HEK293 (cell line): ENCODE measurements around the gene IL6.

Source experiments
- CTCF ChIA-PET: fragments of 350-600 bp; formaldehyde crosslinking; extraction: SDS; loops from one replicate; lab custom pipeline; 2021; ENCODE audit warnings: antibody characterized with exemption; lab: Yijun Ruan, JAX
- POLR2A ChIA-PET: fragments of 300-600 bp; formaldehyde crosslinking; extraction: SDS; loops from one replicate; lab custom pipeline; 2020; ENCODE audit warnings: antibody characterized with exemption, inconsistent platforms; lab: Yijun Ruan, JAX
- H3K27ac ChIP-seq: fragments of 200-500 bp; sonication (Bioruptor generic); 2 replicates; pipeline ENCODE4 v1.5.1; 2014; ENCODE audit warnings: low read depth, low read length, control low read depth, inconsistent platforms; ENCODE audit errors: extremely low read depth
- H3K36me3 ChIP-seq, 2 experiments: fragments of 200-500 bp in 1 of 2; sonication (Bioruptor generic) in 1 of 2; 1 replicate in 1 of 2; 2 replicates in 1 of 2; pipeline ENCODE4 v1.5.1; 2014 to 2017; ENCODE audit warnings: inconsistent platforms in 2 of 2, low read length in 2 of 2; ENCODE audit not compliant: control insufficient read depth in 2 of 2, insufficient read depth in 1 of 2
- H3K4me1 ChIP-seq: fragments of 200-500 bp; sonication (Bioruptor generic); 2 replicates; pipeline ENCODE4 v1.5.1; 2014; ENCODE audit warnings: mild to moderate bottlenecking, low read length, inconsistent platforms; ENCODE audit not compliant: control insufficient read depth, insufficient read depth
- H3K4me3 ChIP-seq: 2 replicates; pipeline ENCODE4 v1.5.1; 2011; ENCODE audit warnings: low read depth, mild to moderate bottlenecking, control low read depth, low read length, moderate library complexity
- H3K9me3 ChIP-seq: fragments of 200-500 bp; sonication (Bioruptor generic); 2 replicates; pipeline ENCODE4 v1.5.1; 2014; ENCODE audit warnings: low read depth, low read length, inconsistent platforms; ENCODE audit not compliant: control insufficient read depth, insufficient read depth
- MZF1 ChIP-seq: fragments of 450-650 bp; formaldehyde crosslinking; IDR thresholded peaks from 2 replicates; pipeline ENCODE4 v1.5.1; 2017; ENCODE audit warnings: missing biosample characterization, missing genetic modification characterization, borderline replicate concordance
- OVOL3 ChIP-seq: fragments of 450-650 bp; formaldehyde crosslinking; IDR thresholded peaks from 2 replicates; pipeline ENCODE4 v1.5.1; 2016; ENCODE audit warnings: missing biosample characterization, missing genetic modification characterization
- RBAK ChIP-seq: fragments of 450-650 bp; formaldehyde crosslinking; IDR thresholded peaks from 2 replicates; pipeline ENCODE4 v1.5.1; 2016; ENCODE audit warnings: missing biosample characterization, missing genetic modification characterization
- SCRT2 ChIP-seq: fragments of 450-650 bp; formaldehyde crosslinking; IDR thresholded peaks from 2 replicates; pipeline ENCODE4 v1.5.1; 2016; ENCODE audit warnings: missing biosample characterization, missing genetic modification characterization
- ZBTB7A ChIP-seq: fragments of 450-650 bp; formaldehyde crosslinking; IDR thresholded peaks from 2 replicates; pipeline ENCODE4 v1.5.1; 2016; ENCODE audit warnings: low read depth, missing biosample characterization, missing genetic modification characterization
- ZFP3 ChIP-seq: fragments of 450-650 bp; formaldehyde crosslinking; IDR thresholded peaks from 2 replicates; pipeline ENCODE4 v1.5.1; 2016; ENCODE audit warnings: low read depth, missing biosample characterization, missing genetic modification characterization
- ZNF114 ChIP-seq: fragments of 450-650 bp; formaldehyde crosslinking; IDR thresholded peaks from 2 replicates; pipeline ENCODE4 v1.5.0; 2017; ENCODE audit warnings: missing biosample characterization, missing genetic modification characterization
- ZNF140 ChIP-seq: fragments of 450-650 bp; formaldehyde crosslinking; IDR thresholded peaks from 2 replicates; pipeline ENCODE4 v1.5.1; 2016; ENCODE audit warnings: missing biosample characterization, missing genetic modification characterization
- ZNF146 ChIP-seq: fragments of 450-650 bp; formaldehyde crosslinking; IDR thresholded peaks from 2 replicates; pipeline ENCODE4 v1.5.1; 2016; ENCODE audit warnings: missing biosample characterization, missing genetic modification characterization
- ZNF311 ChIP-seq: fragments of 450-650 bp; formaldehyde crosslinking; IDR thresholded peaks from 2 replicates; pipeline ENCODE4 v1.5.1; 2017; ENCODE audit warnings: missing biosample characterization, missing genetic modification characterization, borderline replicate concordance
- ZNF354C ChIP-seq: fragments of 450-650 bp; formaldehyde crosslinking; IDR thresholded peaks from 2 replicates; pipeline ENCODE4 v1.5.1; 2016; ENCODE audit warnings: missing biosample characterization, missing genetic modification characterization, low read depth, borderline replicate concordance
- ZNF394 ChIP-seq: fragments of 450-650 bp; formaldehyde crosslinking; IDR thresholded peaks from 2 replicates; pipeline ENCODE4 v1.5.1; 2016; ENCODE audit warnings: missing biosample characterization, missing genetic modification characterization, mild to moderate bottlenecking, moderate library complexity, borderline replicate concordance
- ZNF48 ChIP-seq: fragments of 450-650 bp; formaldehyde crosslinking; IDR thresholded peaks from 2 replicates; pipeline ENCODE4 v1.5.1; 2016; ENCODE audit warnings: missing biosample characterization, missing genetic modification characterization
- ZNF521 ChIP-seq: fragments of 450-650 bp; formaldehyde crosslinking; IDR thresholded peaks from 2 replicates; pipeline ENCODE4 v1.5.1; 2017; ENCODE audit warnings: missing biosample characterization, mild to moderate bottlenecking, missing genetic modification characterization
- ZNF529 ChIP-seq: fragments of 450-650 bp; formaldehyde crosslinking; IDR thresholded peaks from 2 replicates; pipeline ENCODE4 v1.5.1; 2017; ENCODE audit warnings: missing genetic modification characterization, missing biosample characterization; ENCODE audit not compliant: insufficient replicate concordance
- ZNF560 ChIP-seq: fragments of 450-650 bp; formaldehyde crosslinking; IDR thresholded peaks from 2 replicates; pipeline ENCODE4 v1.5.1; 2017; ENCODE audit warnings: missing biosample characterization, missing genetic modification characterization, borderline replicate concordance
- ZNF623 ChIP-seq: fragments of 450-650 bp; formaldehyde crosslinking; IDR thresholded peaks from 2 replicates; pipeline ENCODE4 v1.5.1; 2016; ENCODE audit warnings: missing biosample characterization, missing genetic modification characterization
- ZNF830 ChIP-seq: fragments of 450-650 bp; IDR thresholded peaks from 2 replicates; pipeline ENCODE4 v1.5.0; 2018; ENCODE audit warnings: missing biosample characterization, missing genetic modification characterization, low read depth, mild to moderate bottlenecking, moderate library complexity
- TF ChIP-seq, protein P1 (sequence below): fragments of 450-650 bp; formaldehyde crosslinking; IDR thresholded peaks from 2 replicates; pipeline ENCODE4 v1.5.1; 2017; ENCODE audit warnings: missing biosample characterization, missing genetic modification characterization
- TF ChIP-seq, protein P2 (sequence below): fragments of 450-650 bp; formaldehyde crosslinking; IDR thresholded peaks from 2 replicates; pipeline ENCODE4 v1.5.1; 2016; ENCODE audit warnings: missing biosample characterization, missing genetic modification characterization
- TF ChIP-seq, protein P3 (sequence below): fragments of 450-650 bp; formaldehyde crosslinking; IDR thresholded peaks from 2 replicates; pipeline ENCODE4 v1.5.1; 2017; ENCODE audit warnings: missing biosample characterization, missing genetic modification characterization
- TF ChIP-seq, protein P4 (sequence below): fragments of 450-650 bp; formaldehyde crosslinking; IDR thresholded peaks from 2 replicates; pipeline ENCODE4 v1.5.1; 2016; ENCODE audit warnings: missing biosample characterization, missing genetic modification characterization
- TF ChIP-seq, protein P5 (sequence below): fragments of 450-650 bp; formaldehyde crosslinking; IDR thresholded peaks from 2 replicates; pipeline ENCODE4 v1.5.0; 2017; ENCODE audit warnings: missing biosample characterization, missing genetic modification characterization, borderline replicate concordance
- TF ChIP-seq, protein P6 (sequence below): fragments of 450-650 bp; formaldehyde crosslinking; IDR thresholded peaks from 2 replicates; pipeline ENCODE4 v1.5.1; 2016; ENCODE audit warnings: missing biosample characterization, missing genetic modification characterization

Gene IL6

DNA sequence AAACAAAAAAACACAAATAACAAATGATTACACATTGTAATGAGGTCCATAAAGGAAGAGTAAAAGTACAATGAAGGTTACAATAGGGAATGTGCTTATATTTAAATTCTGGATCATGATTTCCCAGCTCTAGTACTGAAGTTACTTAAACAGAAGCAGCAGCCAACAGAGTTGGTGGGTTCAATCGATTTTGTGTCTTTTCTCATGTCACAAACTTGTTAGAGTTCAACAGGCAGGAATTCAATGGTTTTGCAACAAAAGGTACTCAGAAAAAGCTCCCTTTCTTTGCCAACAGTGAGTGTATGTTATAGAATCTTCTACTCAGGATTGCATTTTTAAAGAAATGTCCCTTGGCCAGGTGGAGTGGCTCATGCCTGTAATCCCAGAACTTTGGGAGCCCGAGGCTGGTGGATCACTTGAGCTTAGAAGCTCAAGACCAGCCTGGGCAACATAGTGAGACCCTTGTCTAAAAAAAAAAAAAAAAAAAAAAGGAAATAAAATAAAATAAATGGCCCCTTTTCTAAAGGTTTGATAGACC, 29.6 kb upstream of the IL6 start (continued):
- TF ChIP-seq, protein P1, sequence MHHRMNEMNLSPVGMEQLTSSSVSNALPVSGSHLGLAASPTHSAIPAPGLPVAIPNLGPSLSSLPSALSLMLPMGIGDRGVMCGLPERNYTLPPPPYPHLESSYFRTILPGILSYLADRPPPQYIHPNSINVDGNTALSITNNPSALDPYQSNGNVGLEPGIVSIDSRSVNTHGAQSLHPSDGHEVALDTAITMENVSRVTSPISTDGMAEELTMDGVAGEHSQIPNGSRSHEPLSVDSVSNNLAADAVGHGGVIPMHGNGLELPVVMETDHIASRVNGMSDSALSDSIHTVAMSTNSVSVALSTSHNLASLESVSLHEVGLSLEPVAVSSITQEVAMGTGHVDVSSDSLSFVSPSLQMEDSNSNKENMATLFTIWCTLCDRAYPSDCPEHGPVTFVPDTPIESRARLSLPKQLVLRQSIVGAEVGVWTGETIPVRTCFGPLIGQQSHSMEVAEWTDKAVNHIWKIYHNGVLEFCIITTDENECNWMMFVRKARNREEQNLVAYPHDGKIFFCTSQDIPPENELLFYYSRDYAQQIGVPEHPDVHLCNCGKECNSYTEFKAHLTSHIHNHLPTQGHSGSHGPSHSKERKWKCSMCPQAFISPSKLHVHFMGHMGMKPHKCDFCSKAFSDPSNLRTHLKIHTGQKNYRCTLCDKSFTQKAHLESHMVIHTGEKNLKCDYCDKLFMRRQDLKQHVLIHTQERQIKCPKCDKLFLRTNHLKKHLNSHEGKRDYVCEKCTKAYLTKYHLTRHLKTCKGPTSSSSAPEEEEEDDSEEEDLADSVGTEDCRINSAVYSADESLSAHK = no peak
- no peak for TF ChIP-seq ZNF114 (tag by site-specific recombination)
- no peak for TF ChIP-seq ZNF48 (tag by site-specific recombination)
- no peak for TF ChIP-seq ZNF354C (tag by site-specific recombination)
- TF ChIP-seq, protein P2, sequence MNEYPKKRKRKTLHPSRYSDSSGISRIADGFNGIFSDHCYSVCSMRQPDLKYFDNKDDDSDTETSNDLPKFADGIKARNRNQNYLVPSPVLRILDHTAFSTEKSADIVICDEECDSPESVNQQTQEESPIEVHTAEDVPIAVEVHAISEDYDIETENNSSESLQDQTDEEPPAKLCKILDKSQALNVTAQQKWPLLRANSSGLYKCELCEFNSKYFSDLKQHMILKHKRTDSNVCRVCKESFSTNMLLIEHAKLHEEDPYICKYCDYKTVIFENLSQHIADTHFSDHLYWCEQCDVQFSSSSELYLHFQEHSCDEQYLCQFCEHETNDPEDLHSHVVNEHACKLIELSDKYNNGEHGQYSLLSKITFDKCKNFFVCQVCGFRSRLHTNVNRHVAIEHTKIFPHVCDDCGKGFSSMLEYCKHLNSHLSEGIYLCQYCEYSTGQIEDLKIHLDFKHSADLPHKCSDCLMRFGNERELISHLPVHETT (tag by site-specific recombination) = no peak
- TF ChIP-seq, protein P3, sequence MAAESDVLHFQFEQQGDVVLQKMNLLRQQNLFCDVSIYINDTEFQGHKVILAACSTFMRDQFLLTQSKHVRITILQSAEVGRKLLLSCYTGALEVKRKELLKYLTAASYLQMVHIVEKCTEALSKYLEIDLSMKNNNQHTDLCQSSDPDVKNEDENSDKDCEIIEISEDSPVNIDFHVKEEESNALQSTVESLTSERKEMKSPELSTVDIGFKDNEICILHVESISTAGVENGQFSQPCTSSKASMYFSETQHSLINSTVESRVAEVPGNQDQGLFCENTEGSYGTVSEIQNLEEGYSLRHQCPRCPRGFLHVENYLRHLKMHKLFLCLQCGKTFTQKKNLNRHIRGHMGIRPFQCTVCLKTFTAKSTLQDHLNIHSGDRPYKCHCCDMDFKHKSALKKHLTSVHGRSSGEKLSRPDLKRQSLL (tag by site-specific recombination) = no peak
- no peak for TF ChIP-seq ZNF521 (tag by site-specific recombination)

DNA sequence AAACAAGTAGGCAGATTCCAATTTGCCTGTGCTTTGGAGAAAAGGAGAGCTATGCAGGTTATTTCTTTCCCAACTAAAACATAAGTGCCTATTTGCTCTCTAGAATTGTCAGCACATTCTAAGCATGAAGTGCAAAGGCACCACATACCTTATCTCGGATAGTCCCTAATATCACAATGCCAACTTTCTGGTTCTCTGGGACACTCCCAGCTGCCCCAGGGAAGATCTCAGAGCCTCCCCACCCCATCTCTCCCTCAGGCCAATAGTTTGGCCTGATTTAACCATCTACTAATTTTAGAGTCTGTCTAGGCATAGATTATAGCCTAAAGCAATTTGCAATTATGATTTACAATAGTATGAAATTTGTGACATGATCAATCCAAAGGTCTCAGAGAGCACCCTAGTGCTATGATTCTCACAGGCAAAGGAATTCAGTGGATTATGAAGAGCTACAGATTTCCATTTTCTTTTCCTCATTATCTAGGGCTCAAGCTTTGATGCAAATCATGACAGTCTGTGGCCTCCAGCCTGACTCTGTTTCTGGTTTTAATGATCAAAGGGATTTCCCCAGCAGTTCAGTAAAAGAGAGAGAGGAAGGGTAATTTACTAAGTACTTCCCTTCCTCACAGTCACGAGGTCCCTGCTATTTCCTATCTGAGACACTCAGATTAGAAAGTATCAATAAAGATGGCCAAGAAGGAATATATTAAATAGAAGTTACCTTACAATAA, 29.0 kb upstream of the IL6 start:
- CTCF ChIA-PET = no interaction called here
- no peak overlapping the region for H3K4me3 ChIP-seq
- TF ChIP-seq ZNF140 (tag by site-specific recombination) (no peak), ZNF394 (tag by site-specific recombination) (no peak), RBAK (tag by site-specific recombination) (no peak), ZBTB7A (tag by site-specific recombination) (no peak), ZNF311 (tag by site-specific recombination) (no peak), MZF1 (tag by site-specific recombination) (no peak), ZNF529 (tag by site-specific recombination) (no peak), OVOL3 (tag by site-specific recombination) (no peak), ZFP3 (tag by site-specific recombination) (no peak), ZNF560 (tag by site-specific recombination) (no peak), ZNF830 (tag by site-specific recombination) (no peak), ZNF623 (tag by site-specific recombination) (no peak), ZNF146 (tag by site-specific recombination) (no peak), SCRT2 (no peak)
- TF ChIP-seq, protein P4, sequence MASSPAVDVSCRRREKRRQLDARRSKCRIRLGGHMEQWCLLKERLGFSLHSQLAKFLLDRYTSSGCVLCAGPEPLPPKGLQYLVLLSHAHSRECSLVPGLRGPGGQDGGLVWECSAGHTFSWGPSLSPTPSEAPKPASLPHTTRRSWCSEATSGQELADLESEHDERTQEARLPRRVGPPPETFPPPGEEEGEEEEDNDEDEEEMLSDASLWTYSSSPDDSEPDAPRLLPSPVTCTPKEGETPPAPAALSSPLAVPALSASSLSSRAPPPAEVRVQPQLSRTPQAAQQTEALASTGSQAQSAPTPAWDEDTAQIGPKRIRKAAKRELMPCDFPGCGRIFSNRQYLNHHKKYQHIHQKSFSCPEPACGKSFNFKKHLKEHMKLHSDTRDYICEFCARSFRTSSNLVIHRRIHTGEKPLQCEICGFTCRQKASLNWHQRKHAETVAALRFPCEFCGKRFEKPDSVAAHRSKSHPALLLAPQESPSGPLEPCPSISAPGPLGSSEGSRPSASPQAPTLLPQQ (tag by site-specific recombination) = no peak
- TF ChIP-seq, protein P5, sequence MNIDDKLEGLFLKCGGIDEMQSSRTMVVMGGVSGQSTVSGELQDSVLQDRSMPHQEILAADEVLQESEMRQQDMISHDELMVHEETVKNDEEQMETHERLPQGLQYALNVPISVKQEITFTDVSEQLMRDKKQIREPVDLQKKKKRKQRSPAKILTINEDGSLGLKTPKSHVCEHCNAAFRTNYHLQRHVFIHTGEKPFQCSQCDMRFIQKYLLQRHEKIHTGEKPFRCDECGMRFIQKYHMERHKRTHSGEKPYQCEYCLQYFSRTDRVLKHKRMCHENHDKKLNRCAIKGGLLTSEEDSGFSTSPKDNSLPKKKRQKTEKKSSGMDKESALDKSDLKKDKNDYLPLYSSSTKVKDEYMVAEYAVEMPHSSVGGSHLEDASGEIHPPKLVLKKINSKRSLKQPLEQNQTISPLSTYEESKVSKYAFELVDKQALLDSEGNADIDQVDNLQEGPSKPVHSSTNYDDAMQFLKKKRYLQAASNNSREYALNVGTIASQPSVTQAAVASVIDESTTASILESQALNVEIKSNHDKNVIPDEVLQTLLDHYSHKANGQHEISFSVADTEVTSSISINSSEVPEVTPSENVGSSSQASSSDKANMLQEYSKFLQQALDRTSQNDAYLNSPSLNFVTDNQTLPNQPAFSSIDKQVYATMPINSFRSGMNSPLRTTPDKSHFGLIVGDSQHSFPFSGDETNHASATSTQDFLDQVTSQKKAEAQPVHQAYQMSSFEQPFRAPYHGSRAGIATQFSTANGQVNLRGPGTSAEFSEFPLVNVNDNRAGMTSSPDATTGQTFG (tag by site-specific recombination) = no peak
- TF ChIP-seq, protein P6, sequence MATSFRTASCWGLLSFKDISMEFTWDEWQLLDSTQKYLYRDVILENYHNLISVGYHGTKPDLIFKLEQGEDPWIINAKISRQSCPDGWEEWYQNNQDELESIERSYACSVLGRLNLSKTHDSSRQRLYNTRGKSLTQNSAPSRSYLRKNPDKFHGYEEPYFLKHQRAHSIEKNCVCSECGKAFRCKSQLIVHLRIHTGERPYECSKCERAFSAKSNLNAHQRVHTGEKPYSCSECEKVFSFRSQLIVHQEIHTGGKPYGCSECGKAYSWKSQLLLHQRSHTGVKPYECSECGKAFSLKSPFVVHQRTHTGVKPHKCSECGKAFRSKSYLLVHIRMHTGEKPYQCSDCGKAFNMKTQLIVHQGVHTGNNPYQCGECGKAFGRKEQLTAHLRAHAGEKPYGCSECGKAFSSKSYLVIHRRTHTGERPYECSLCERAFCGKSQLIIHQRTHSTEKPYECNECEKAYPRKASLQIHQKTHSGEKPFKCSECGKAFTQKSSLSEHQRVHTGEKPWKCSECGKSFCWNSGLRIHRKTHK (tag by site-specific recombination) = no peak
- no peak overlapping the region for H3K27ac ChIP-seq
- no peaks in the 10 kb centered on the region for H3K9me3 ChIP-seq
- H3K36me3 ChIP-seq = no peaks in the 10 kb centered on the region
- H3K4me1 ChIP-seq = no peaks in the 10 kb centered on the region
- POLR2A ChIA-PET = no interaction called here
